Testis (tissue), 3 donors: Measurements from ENCODE around the gene CDH4. TPM values are rescaled to one million over a fixed set of nuclear protein-coding genes. Genes with fewer than 3 reads are reported as not detected.

Experiments used
- DNase-seq: peaks from one replicate; pipeline ENCODE4 v3.0.0-alpha.2; 2019
- H3K27ac ChIP-seq, 2 donors: fragments of 200-600 bp; sonication (generic); one replicate each; pipeline ENCODE4 v1.5.1; 2019
- H3K27me3 ChIP-seq: fragments of 200-600 bp; sonication (generic); one replicate; pipeline ENCODE4 v1.5.1; 2019
- H3K36me3 ChIP-seq: fragments of 200-600 bp; sonication (generic); one replicate; pipeline ENCODE4 v1.5.1; 2017; ENCODE audit warnings: low read depth; ENCODE audit errors: missing control alignments
- H3K4me1 ChIP-seq: fragments of 200-600 bp; sonication (generic); one replicate; pipeline ENCODE4 v1.5.1; 2019
- H3K4me3 ChIP-seq, 2 donors: fragments of 200-600 bp; sonication (generic); one replicate each; pipeline ENCODE4 v1.5.1; 2017 to 2019
- H3K9me3 ChIP-seq: fragments of 200-600 bp; sonication (generic); one replicate; pipeline ENCODE4 v1.5.1; 2017
- POLR2A ChIP-seq: fragments of 450-650 bp; IDR thresholded peaks from one replicate; pipeline ENCODE4 v1.6.1; 2017; ENCODE audit warnings: antibody characterized with exemption, mild to moderate bottlenecking, moderate library complexity
- WGBS, 2 donors: methylation state at CpG; one replicate each; pipeline ENCODE4 v1.1.5; 2018; 5-methylcytosine and 5-hydroxymethylcytosine counted together
- intact Hi-C: fragments of 100-400 bp; cut with DNase I; formaldehyde crosslinking; loops from one replicate; pipeline ENCODE4 v1.15.1; 2023; ENCODE audit warnings: low total_unique reads
- polyA plus RNA-seq: library from polyadenylated mRNA; stranded (reverse); fragments of 350-450 nt; fragmentation: Illumina TruSeq; extraction: RNeasy Lipid Tissue Mini Kit (QIAGEN cat#74804); gene quantifications from one replicate; pipeline ENCODE4 v1.2.3, GENCODE V29; 2014; ENCODE audit warnings: low read depth, low replicate concordance; ENCODE audit not compliant: insufficient read depth
- total RNA-seq, 2 donors: library from RNA; depleted of rRNA; stranded (reverse); fragments of >200 nt; gene quantifications; one replicate each; pipeline ENCODE4 v1.2.3, GENCODE V29; 2016
- TF ChIP-seq, protein P1 (sequence below), 3 experiments: fragments of 450-650 bp in 2 of 3; fragments of 200-600 bp in 1 of 3; sonication (generic) in 1 of 3; IDR thresholded peaks; one replicate each; pipeline ENCODE4 v1.5.1; 2016 to 2019; ENCODE audit warnings: antibody characterized with exemption in 3 of 3, mild to moderate bottlenecking in 2 of 3, moderate library complexity in 1 of 3

Gene CDH4
- total and polyA plus RNA-seq, 3 donors from 2014 or later, result 1.4 to 3.3 (median 1.9) TPM

DNA sequence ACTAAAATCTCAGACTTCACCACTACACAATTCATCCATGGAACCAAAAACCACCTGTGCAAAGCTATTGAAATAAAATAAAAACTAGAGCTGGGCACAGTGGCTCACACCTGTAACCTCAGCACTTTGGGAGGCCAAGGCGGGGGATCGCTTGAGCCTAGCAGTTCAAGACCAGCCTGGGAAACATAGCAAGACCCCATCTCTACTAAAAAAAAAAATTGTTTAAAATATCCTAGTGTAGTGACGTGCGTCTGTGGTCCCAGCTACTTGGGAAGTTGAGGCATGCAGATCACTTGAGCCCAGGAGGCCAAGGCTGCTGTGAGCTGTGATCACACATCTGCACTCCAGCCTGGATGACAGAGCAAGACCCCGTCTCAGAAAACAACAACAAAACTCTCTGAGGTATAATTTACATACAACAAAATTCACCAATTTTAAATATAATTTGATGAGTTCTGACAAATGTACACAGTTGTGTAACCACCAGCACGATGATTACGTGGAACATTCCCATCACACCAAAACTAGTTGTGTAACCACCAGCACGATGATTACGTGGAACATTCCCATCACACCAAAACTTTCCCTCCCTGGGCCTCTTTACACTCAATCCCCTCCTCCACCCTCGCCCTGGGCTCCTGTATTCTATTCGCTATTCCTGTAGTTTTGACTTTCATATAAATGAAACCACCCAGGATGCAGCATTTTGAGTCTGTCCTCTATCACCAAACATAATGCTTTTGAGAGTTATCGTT, 706.1 kb downstream of the CDH4 start:
- no peak for DNase-seq
- Histone ChIP-seq H3K9me3 (no peaks in the 10 kb centered on the region), H3K4me1 (peaks cover 14% of the 10 kb centered on the region), H3K27ac (peak overlapping the region in 1 of 2 donors; percentile 28), H3K27me3 (no peaks in the 10 kb centered on the region), H3K4me3 (no peak overlapping the region), H3K36me3 (no peaks in the 10 kb centered on the region)
- no peak for TF ChIP-seq POLR2A
- TF ChIP-seq, protein P1, sequence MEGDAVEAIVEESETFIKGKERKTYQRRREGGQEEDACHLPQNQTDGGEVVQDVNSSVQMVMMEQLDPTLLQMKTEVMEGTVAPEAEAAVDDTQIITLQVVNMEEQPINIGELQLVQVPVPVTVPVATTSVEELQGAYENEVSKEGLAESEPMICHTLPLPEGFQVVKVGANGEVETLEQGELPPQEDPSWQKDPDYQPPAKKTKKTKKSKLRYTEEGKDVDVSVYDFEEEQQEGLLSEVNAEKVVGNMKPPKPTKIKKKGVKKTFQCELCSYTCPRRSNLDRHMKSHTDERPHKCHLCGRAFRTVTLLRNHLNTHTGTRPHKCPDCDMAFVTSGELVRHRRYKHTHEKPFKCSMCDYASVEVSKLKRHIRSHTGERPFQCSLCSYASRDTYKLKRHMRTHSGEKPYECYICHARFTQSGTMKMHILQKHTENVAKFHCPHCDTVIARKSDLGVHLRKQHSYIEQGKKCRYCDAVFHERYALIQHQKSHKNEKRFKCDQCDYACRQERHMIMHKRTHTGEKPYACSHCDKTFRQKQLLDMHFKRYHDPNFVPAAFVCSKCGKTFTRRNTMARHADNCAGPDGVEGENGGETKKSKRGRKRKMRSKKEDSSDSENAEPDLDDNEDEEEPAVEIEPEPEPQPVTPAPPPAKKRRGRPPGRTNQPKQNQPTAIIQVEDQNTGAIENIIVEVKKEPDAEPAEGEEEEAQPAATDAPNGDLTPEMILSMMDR (IDR thresholded peaks at IDR 0.05), result no peak
- 77 to 81% methylated on average over 12 of the region's 12 CpGs for WGBS, 2 donors
- intact Hi-C loops, result no loop called here

DNA sequence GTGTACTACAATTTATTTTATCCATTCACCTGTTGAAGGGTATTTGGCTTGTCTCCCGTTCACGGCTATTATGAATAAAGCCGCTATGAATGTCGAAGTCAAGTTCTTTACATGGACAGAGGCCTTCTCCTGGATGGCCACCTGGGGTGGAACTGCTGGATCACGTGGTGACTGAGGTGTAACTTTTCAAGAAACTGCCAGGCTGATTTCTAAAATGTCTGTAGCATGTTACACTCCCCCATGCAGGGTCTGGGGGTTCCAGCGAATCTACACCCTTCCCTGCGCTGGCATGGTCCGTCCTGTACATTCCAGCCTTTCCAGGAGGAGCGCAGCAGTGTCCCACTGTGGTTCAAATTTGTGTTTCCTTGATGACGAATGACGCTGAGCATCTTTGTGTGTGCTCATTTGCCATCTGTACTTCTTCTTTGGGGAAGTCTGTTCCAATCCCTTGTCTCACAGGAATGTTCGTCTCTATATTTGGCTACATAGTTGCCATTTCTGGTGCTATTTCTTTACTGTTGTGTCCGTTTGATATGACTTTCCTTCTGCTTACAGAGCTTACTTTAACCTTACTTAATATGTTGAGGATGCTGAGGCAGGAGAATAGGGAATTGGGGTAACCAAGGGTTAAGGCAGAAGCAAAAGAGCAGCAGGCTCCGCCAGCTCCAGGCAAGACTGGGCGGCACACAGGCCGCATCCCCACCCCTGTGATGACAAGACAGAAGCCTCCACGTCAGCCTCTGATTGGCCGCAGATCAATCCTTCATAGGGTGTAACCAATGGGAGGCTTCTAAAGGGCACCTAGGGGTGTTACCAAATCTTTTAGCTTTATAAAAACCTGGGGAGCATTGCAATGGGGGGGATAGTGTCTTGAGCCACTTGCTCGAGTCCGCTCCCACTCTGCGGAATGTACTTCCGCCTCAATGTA, 707.0 kb downstream of the CDH4 start:
- Histone ChIP-seq H3K9me3 (no peaks in the 10 kb centered on the region), H3K27me3 (no peaks in the 10 kb centered on the region), H3K4me1 (peaks cover 14% of the 10 kb centered on the region), H3K27ac (peak overlapping the region in 1 of 2 donors; percentile 28), H3K4me3 (peak overlapping the region in 1 of 2 donors; percentile 17), H3K36me3 (no peaks in the 10 kb centered on the region)
- DNase-seq, result peak; percentile 89
- TF ChIP-seq POLR2A, result no peak
- TF ChIP-seq, protein P1 (IDR thresholded peaks at IDR 0.05), result no peak
- 27 to 31% methylated on average over 21 to 22 of the region's 22 CpGs for WGBS, 2 donors
- intact Hi-C loops, result no loop called here

DNA sequence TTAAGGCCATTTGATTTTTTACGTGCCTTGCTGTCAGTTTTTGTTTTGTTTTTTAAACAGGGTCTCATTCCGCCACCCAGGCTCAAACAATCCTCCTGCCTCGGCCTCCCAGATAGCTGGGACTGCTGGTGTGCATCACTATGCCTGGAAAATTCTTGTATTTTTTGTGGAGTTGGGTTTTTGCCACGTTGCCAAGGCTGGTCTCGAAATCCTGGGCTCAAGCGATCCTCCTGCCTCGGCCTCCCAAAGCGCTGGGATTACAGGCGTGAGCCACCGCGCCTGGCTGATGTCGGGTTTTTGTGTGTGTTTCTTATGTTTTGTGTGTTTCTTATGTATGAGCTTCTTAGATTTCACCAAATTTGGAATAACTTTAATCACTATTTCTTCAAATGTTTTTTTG, 708.8 kb downstream of the CDH4 start:
- no peak for DNase-seq

DNA sequence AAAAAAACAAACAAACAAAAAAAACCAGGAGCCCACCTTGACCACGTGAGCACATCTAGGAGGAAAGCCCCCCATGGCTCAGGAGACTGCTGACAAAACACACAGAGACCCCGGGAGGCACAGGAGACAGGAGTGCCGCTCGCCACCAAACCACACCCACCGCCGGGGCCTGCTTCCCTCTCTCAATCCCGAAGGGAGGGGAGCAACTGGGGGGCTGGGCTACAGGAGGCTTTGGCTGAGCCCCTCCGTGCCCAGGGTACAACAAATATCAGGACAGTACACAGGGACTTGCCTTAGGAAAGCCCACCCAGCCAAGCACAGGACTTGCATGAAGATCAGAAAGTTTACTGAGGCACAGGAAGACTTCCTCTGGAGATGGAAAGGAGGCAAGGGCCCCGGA, 711.1 kb downstream of the CDH4 start:
- 88 to 91% methylated on average over 9 of the region's 9 CpGs for WGBS, 2 donors
- Histone ChIP-seq H3K27ac (no peak overlapping the region), H3K4me3 (no peak overlapping the region), H3K36me3 (no peaks in the 10 kb centered on the region), H3K9me3 (no peaks in the 10 kb centered on the region), H3K27me3 (no peaks in the 10 kb centered on the region), H3K4me1 (peaks cover 3% of the 10 kb centered on the region)
- DNase-seq, result peak; percentile 12
- TF ChIP-seq, protein P1 (IDR thresholded peaks at IDR 0.05), result no peak
- no peak for TF ChIP-seq POLR2A
- intact Hi-C loops, result no loop called here

More for the DNA sequence above, 708.8 kb downstream of the CDH4 start:
- no peaks in the 10 kb centered on the region for H3K36me3 ChIP-seq
- H3K27me3 ChIP-seq, result no peaks in the 10 kb centered on the region
- no peak overlapping the region for H3K4me3 ChIP-seq
- no peak for TF ChIP-seq POLR2A
- TF ChIP-seq, protein P1 (IDR thresholded peaks at IDR 0.05), result no peak
- peaks cover 11% of the 10 kb centered on the region for H3K4me1 ChIP-seq
- WGBS, 2 donors, result 94% methylated on average over 12 of the region's 12 CpGs
- intact Hi-C loops, result no loop called here
- H3K27ac ChIP-seq, result no peak overlapping the region
- no peaks in the 10 kb centered on the region for H3K9me3 ChIP-seq
